ENCODE data around the gene ADSL.

- TF ChIP-seq CTCF (IDR thresholded peaks at IDR 0.05 in 8 of 11, conservative IDR thresholded peaks at IDR 0.05 in 3 of 11) (no peak), POLR2AphosphoS5 (IDR thresholded peaks at IDR 0.05) (no peak), POLR2A (IDR thresholded peaks at IDR 0.05) (no peak)
Observed at GRCh38 chr22:40328546-40329456, 17.5 kb upstream of the ADSL start.

All from spleen (tissue), 7 donors.